ENCODE measurements around the gene NUP210.

Gene NUP210

GRCh38 chr3:13336592-13336991 lies 83.5 kb downstream of the NUP210 start:
- DNase-seq (ENCODE audit: low read depth in 2 of 2) = no peak
- TF ChIP-seq CTCF (IDR thresholded peaks at IDR 0.05; ENCODE audit: low read depth, low read length) = no peak
- no peak overlapping the region for H3K4me3 ChIP-seq (replicated peaks in 1 of 2; ENCODE audit: low read depth in 2 of 2, low read length in 2 of 2)

GRCh38 chr3:13335503-13335902 lies 84.6 kb downstream of the NUP210 start:
- H3K4me3 ChIP-seq (replicated peaks in 1 of 2; ENCODE audit: low read depth in 2 of 2, low read length in 2 of 2) = no peak overlapping the region
- no peak for TF ChIP-seq CTCF (IDR thresholded peaks at IDR 0.05; ENCODE audit: low read depth, low read length)
- DNase-seq (ENCODE audit: low read depth in 2 of 2) = no peak

GRCh38 chr3:13335059-13335458 lies 85.1 kb downstream of the NUP210 start:
- TF ChIP-seq CTCF (IDR thresholded peaks at IDR 0.05; ENCODE audit: low read depth, low read length) = no peak
- no peak for DNase-seq (ENCODE audit: low read depth in 2 of 2)

GRCh38 chr3:13333236-13333897 lies 86.8 kb downstream of the NUP210 start:
- no peak for TF ChIP-seq CTCF (IDR thresholded peaks at IDR 0.05; ENCODE audit: low read depth, low read length)
- no peak for DNase-seq (ENCODE audit: low read depth in 2 of 2)
- no peak overlapping the region for H3K4me3 ChIP-seq (replicated peaks in 1 of 2; ENCODE audit: low read depth in 2 of 2, low read length in 2 of 2)

More at GRCh38 chr3:13335059-13335458, 85.1 kb downstream of the NUP210 start:
- H3K4me3 ChIP-seq (replicated peaks in 1 of 2; ENCODE audit: low read depth in 2 of 2, low read length in 2 of 2) = no peak overlapping the region

GRCh38 chr3:13332740-13333139 lies 87.4 kb downstream of the NUP210 start:
- H3K4me3 ChIP-seq (replicated peaks in 1 of 2; ENCODE audit: low read depth in 2 of 2, low read length in 2 of 2) = no peak overlapping the region
- no peak for DNase-seq (ENCODE audit: low read depth in 2 of 2)
- TF ChIP-seq CTCF (IDR thresholded peaks at IDR 0.05; ENCODE audit: low read depth, low read length) = no peak

- no peak for DNase-seq (ENCODE audit: low read depth in 2 of 2)
- H3K4me3 ChIP-seq (replicated peaks in 1 of 2; ENCODE audit: low read depth in 2 of 2, low read length in 2 of 2) = no peak overlapping the region
These were observed 88.0 kb downstream of the NUP210 start for GRCh38 chr3:13332158-13332557.

More at GRCh38 chr3:13332158-13332557, 88.0 kb downstream of the NUP210 start:
- no peak for TF ChIP-seq CTCF (IDR thresholded peaks at IDR 0.05; ENCODE audit: low read depth, low read length)

All from cardiac fibroblast (primary cell).